GM18499 (cell line): Measurements from ENCODE around the gene RAB31.
"Not testable (repeated sequence)": the region's sequence is repeated elsewhere in the genome, so short reads cannot be mapped to it uniquely, and the experiment has no call there.

ENCODE experiments used
- ATAC-seq: cut with Tn5 transposase; IDR thresholded peaks from one replicate; pipeline ENCODE4 v1.9.1; 2021; ENCODE audit warnings: moderate number of reproducible peaks; ENCODE audit not compliant: insufficient read depth, unreplicated experiment

The RAB31 gene

DNA sequence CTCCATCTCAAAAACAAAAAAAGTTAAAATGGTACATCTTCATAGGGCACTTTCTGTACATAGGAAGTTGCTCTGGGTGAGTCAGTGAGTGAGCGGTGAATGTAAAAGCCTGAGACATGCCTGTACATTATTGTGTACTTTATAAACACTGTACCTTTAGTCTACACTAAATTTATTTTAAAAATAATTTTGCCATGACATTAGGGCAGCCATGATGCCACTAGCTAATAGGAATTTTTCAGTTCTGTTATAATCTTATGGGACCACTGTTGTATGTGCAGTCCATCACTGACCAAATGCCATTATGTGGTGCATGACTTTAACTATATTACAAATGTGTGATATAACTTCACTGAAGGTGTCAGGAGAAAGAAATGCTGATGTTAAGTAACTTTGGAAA is 166.6 kb downstream of the RAB31 start:
- ATAC-seq, result no peak

GRCh38 chr18:9876212-9876866 is 168.2 kb downstream of the RAB31 start:
- ATAC-seq, result no peak

DNA sequence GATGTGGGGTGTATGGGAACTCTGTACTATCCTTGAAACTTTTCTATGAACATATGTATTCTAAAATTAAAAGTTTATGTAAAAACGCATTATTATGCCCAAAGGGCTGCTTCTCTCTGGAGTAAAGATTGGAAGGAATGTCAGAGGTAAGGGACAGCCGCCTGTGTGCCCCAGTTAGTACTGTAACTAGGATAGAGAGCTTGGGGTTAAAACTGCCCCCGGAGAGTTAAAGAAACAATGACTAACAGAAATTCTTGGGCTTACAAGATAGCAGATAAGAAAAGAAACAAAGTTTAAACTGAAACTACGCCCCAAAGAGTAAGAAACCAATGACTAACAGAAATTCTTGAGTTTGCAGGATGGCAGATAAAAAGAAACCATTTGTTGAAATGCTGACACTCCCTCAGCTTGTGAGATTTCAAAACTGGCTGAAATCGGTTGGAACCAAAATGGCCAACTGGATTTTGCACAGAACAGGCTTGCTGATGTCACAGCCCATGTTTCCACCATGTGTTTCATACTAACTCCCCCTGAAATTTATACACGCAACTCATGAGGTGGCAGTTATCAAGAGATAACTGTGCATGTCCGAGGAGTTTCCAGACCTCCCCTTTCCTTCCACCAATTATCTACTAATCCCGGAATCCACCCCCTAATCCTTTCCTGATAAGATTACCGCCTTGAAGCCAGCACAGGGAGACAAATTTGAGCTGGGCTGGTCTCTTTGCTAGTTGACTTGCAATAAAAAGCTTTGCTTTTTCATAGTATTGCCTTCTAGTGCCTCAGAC is 169.0 kb downstream of the RAB31 start:
- no peak for ATAC-seq

GRCh38 chr18:9877655-9878014 is 169.5 kb downstream of the RAB31 start:
- ATAC-seq, result no peak

DNA sequence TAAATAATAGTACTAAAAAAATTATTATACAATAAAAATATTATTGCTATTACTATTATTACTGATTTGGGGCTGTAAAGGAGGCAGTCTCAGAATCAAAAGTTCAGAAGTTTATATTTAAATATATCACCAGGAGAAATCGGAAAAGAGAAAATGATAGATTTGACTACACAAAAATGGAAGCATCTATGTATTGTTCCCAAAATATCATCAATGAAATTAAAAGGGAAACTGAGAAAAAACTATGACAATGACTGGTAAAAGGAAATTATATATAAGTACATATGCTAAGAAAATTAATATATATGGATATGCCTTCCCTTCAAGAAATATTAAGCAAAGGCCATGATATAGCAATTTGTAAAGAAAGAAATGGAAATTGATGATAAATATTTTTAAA is 170.0 kb downstream of the RAB31 start:
- ATAC-seq, result no peak

DNA sequence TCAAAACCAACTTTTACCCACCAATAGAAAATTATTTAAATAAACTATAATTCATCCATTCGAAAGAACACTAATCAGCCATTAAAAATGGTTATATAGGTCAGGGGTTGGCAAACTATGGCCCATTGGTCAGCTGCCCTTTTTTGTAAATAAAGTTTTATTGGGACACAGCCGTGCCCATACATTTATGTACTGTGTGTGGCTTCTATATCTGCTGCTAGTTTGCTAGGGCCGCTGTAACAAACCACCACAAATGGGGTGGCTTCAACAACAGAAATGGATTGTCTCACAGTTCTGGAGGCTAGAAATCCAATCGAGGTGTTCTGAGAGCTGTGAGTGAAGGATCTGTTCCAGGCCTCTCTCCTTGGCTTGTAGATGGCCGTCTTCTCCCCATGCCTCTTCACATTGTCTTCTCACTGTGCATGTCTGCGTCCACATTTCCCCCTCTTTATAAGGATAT is 170.7 kb downstream of the RAB31 start:
- no peak for ATAC-seq

DNA sequence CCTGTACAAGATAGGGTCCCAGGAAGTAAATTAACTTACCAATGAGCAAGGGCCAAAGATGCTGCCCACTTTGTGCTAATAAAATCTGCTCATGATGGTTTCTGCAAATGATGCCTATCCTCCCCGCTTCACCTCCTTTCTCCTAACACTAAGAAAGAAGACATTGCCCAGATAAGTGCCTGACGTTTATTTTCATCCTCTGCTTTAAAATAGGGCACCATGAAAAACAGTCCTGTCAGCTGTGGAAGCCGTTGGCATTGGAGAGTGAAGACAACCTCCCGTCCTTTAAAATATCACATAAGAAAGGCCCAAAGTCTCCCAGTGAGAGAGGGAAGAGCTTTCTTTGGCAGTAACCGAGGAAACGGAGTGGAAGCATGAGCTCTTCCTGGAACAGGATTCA is 176.0 kb downstream of the RAB31 start:
- no peak for ATAC-seq

DNA sequence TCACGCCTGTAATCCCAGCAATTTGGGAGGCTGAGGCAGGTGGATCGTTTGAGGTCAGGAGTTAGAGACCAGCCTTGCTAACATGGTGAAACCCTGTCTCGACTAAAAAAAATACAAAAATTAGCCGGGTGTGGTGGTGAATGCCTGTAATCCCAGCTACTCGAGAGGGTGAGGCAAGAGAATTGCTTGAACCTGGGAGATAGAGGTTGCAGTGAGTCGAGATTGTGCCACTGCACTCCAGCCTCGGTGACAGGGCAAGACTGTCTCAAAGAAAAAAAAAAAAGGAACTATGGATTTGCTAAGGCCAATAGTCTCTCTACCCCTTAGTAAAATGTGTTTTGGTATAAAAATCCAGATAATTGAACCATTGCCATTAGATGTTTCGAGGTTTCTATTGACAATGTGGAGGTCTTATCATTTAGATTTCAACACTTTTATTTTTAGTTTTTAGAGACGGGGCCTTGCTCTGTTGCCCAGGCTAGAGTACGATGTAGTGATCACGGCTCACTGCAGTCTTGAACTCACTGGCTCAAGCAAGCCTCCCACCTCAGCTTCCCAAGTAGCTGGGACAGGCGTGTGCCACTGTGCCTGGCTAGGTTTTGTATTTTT is 176.5 kb downstream of the RAB31 start:
- no peak for ATAC-seq

DNA sequence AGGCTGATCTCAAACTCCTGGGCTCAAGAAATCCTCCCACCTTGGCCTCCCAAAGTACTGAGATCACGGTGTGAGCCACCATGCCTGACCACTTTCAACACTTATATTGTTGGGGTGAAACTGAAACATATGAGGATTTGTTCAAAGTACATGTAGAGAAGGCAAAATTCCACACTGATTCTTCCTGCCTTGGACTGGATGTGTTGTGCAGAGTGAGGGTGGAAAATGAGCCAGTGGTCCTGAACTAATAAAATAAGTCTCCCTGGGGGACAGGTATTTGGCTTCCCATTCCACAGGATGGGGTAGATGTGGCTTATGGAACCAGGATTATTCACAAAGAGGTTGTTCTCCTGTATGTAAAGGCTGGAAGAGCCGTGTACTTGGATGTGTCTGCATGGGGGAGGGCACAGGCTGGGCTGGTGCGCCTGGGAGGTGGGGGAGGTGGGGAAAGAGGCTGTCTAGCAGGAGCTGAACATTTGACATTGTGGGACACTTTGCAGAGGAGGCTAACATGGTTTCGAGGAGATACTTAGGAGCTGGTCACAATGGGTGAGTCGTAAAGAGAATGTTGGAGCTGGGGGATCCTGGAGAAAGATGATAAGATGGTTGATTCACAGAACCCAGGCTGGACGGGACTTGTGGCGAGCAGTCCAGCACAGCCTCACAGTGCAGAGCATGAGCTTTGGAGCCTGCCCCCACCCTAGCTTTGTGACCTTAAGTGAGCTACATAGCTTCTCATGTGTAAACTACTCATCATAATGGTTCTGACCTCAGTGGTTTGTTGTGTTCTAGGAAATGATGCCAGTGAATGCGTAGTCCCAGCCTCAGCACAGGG is 177.3 kb downstream of the RAB31 start, which contains the start of gene TXNDC2:
TXNDC2 (plus strand) TSS at position 804 of the 835 bp plus-strand sequence. CDS start 708 bp downstream, outside the sequence.
- ATAC-seq, result no peak

DNA sequence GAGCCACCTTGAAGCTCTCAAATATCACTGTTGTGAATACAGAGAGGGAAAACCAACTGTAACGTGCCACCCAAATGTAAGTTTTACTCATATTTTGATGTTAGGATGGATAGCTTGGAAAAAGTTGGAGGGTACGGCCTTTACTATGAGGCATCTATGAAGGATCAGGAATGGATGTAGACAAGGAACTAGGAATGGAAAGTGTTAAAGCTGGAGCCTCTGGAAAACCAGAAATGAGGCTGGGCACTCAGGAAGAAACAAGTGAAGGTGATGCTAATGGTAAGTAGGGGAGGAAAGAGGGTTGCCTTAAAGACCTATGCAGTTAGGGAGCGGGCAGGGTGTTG is 177.9 kb downstream of the RAB31 start:
- ATAC-seq, result no peak

DNA sequence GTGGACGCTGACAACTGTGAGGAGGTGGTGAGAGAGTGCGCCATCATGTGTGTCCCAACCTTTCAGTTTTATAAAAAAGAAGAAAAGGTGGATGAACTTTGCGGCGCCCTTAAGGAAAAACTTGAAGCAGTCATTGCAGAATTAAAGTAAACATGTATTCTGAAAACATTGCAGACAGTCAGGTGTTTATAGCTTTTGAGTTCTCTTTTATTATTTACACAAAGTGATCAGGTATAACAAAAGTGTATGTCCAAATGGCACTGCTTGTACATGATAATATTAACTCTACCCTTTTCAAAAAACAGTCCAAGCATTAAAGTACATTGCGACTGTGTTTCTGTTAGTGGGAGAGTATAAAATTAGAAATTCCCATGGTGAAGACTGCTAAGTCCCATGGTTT is 179.9 kb downstream of the RAB31 start:
- ATAC-seq, result no peak

DNA sequence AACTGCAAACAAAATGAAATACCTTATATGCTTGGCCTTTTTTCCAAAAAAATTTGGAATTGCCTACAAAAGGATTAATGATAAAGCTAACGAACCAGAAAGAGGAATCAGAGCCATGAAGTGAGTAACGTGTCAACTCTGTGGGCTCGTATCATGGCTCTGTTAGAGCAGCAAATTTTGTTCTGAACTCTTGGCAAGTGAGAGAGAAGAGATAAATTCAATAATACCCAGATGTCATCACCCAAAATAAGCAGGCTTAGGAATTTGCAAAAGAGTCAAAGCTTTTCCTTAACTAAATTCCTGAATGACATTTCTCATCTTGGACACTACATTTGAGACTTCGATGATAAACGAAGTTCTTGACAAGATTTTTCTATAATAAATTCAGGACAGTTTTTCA is 182.1 kb downstream of the RAB31 start:
- ATAC-seq, result no peak

- no peak for ATAC-seq
These were observed 182.9 kb downstream of the RAB31 start for GRCh38 chr18:9890957-9891356.

- not testable (repeated sequence) for ATAC-seq
These were observed 183.4 kb downstream of the RAB31 start for GRCh38 chr18:9891515-9891914.

- no peak for ATAC-seq
These were observed 186.5 kb downstream of the RAB31 start for GRCh38 chr18:9894454-9895068.

DNA sequence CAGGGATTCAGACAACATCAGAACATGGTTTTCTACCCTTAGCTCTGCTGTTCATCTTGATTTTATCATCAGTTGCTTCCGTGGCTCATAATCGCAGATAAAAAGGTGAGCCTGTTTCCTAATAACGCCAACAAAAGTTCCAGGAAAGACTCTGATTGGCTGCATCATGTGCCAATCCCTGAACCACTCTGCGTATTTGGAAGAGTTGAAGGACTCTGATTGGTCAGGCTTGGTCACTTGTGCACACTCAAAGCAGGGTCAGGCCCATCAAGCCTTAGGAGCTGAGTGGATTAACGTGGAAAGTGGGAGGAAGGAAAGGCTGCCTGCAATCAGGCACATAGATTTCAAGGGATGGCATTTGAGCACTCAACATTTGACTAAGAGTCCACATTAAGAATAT is 189.0 kb downstream of the RAB31 start:
- no peak for ATAC-seq

- not testable (repeated sequence) for ATAC-seq
These were observed 189.7 kb downstream of the RAB31 start for GRCh38 chr18:9897787-9898291.

DNA sequence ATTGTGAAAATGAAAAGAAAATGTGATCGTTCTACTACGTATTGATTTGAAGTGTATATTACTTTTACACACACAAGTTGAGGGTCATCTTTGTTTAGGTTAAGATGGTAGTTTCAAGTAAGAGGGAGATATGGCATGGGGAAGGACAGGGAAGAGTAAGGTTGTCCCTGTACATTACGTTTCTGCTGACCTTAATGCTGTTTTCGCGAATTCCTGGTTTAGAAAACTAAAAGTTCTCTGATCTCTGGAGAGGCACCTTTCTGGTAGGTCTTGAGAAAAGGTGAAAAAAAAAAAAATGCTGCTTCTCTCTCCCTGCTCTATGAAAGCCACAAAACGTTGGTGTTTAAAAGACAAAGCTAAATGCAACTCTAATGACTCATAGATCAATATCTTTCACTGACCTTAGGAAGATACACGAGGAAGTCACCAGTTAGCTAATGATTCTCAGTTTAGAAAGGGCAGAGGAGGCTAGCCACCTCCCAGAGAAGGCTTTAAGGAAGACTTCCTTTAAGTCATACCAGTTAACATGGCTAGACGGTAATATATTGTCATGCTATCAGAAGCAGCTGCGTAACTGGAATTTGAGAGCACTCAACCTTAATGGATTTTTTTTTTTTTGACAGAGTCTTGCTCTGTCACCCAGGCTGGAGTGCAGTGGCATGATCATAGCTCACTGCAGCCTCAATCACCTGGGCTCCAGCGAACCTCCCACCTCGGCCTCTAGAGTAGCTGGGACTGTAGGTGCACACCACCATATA is 190.9 kb downstream of the RAB31 start:
- no peak for ATAC-seq

DNA sequence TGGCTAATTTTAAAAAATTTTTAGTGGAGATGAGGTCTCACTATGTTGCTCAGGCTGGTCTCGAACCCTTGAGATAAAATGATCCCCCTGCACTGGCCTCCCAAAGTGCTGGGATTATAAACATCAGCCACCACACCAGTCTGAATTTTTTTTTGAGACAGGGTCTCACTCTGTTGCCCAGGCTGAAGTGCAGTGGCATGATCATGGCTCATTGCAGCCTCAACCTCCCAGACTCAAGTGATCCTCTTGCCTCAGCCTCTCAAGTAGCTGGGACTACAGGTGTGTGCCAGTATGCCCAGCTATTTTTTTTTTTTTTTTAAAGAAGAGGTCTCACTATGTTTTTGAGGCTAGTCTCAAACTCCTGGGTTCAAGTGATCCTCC is 191.4 kb downstream of the RAB31 start:
- not testable (repeated sequence) for ATAC-seq
